ENCODE results near the gene SP140.

- TF ChIP-seq CTCF (IDR thresholded peaks at IDR 0.05), result no peak
- no peak for TF ChIP-seq POLR2A (IDR thresholded peaks at IDR 0.05)
These were observed 17.0 kb upstream of the SP140 start for GRCh38 chr2:230208576-230208975.
